ENCODE measurements around the gene TMEM178B. TPM values are rescaled to one million over a fixed set of nuclear protein-coding genes. Genes with fewer than 3 reads are reported as not detected.
"Not testable (repeated sequence)": the region's sequence is repeated elsewhere in the genome, so short reads cannot be mapped to it uniquely, and the experiment has no call there.

Gene TMEM178B
- total RNA-seq, 1 donor from 2014 or later = 0.74 TPM

DNA sequence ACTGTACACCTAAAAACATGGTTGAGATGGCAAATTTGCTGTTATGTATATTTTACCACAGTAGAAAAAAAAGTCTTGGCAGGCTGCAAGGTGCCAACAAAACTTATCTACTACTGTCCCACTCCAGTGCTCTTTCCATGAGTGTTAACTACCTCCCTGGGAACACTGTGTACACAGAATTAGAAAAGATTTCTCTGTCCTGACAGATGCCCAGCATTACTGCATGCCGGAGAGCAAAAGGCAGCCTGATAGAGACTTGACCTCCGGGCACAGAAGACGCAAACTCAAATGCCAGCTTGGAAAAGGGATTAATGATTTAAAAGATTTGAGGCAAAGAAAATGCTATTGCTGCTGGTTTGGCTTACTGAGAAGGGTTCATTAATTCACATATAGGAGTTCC, 228.8 kb downstream of the TMEM178B start:
- no peak for DNase-seq (ENCODE audit: low spot score)

DNA sequence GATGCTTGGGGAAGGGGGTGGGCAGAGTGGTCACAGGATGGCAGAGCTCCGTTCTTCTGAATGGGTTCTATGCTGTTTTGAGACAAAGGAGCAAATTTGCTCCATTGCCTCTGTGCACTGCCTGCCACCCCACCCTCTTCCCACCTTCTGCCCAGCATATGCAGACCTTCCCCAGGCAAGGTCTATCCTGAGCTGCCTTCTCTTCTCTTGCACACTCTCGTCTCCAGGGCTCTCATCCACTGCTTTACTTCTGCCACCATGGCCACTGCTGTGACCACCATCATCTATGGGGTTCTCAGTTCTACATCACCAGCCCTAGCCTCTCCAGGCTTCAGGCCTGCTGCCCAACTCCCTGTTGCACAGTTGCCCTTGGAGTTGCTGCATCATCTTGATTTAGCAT, 230.4 kb downstream of the TMEM178B start:
- no peak for DNase-seq (ENCODE audit: low spot score)

GRCh38 chr7:141306081-141306480, 232.2 kb downstream of the TMEM178B start:
- DNase-seq (ENCODE audit: low spot score) = no peak

- no peak for DNase-seq (ENCODE audit: low spot score)
Measured at GRCh38 chr7:141312395-141312794, 238.5 kb downstream of the TMEM178B start.

DNA sequence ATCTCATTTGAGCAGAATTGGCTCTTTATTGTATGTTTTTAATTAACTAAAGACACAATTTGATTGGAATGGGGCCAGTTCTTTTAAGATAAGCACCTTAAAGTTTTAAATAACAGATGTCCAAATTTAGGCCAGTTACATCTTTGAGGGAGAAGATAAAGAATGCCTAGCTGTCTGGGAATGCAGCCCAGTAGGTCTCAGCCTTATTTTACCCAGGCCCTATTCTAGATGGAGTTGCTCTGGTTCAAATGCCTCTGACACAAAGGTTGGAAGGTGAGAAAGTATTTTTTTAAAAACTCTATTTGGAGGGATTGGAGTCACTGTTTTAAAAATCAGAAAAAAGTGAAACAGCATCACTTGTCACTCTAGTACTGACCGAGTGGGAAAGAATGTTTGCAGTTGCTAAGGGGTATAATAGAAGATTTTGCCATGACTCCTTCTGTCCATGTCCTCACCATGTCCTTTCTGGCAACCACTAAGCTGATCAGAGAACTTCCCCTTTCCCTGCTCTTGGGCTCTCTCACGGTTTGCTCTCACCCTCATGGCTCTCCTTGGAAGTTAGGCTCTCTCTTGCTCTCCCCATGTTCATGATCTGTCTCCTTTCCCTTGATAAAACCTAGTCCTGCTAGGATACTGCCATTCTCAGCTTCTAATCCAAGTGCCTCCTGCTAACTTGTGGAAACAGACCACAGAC, 239.1 kb downstream of the TMEM178B start:
- no peak for DNase-seq (ENCODE audit: low spot score)

DNA sequence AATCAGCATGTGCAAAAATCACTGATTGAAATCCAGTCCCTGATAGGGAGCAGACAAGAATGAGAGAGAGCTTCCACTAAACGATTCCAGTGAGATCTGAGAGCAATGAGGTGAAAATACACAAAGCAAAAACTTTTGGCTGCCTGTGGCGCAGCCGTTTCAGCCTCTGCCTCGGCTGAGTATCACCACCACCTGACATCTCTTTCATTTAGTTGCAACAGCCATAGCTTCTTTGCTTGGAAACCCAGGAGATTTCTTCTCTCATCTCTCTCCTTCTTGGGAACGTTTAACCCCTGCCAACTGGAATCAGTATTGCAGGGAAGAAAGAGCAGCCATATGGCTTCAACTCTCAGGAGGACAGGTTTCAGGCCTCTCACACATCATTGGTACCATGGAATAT, 240.0 kb downstream of the TMEM178B start:
- no peak for DNase-seq (ENCODE audit: low spot score)

DNA sequence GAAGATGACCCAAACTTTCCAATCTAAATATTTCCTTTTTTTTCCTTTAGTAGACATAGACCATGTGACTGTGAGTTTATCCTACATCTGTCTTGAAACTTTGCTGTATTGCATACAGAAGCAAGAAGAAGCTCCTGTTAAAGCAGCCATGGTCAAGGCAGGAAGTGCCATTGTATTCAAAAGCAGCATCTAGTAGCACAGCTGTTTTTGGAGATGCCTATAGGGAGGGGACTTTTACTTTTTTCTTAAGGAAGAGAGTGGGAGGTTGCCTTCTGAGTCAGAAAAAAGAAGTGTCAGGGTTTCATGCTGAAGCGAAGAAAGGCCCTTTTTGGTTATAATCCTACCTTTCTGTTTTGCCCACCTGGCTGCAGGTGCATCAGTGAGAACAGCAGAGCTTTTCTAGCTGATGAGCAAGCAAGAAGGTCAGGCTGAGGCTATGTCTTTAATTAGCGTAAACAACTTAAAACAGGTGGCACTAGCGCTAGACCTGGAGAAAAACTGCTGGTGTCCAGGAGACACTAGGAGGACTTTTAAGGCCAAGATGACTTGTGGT, 243.2 kb downstream of the TMEM178B start:
- DNase-seq (ENCODE audit: low spot score) = no peak

DNA sequence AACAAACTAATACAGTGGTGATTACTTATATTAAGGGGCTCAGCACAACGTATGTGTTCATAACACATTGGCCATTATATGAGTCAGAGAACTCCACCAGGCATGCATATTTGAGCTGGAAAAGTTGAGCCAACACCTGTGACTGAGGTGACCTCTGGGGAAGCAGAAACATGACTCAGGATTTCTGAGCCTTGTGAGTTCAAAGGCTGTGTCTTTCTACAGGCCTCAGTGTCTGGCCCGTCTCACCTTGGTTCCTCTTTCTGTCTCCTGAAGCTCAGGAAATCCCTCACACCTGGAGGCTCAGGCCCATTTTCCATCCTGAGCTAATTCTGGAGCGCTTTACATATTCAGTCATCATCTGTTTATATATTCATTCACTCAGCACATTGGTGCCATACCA, 246.4 kb downstream of the TMEM178B start:
- DNase-seq (ENCODE audit: low spot score) = no peak

DNA sequence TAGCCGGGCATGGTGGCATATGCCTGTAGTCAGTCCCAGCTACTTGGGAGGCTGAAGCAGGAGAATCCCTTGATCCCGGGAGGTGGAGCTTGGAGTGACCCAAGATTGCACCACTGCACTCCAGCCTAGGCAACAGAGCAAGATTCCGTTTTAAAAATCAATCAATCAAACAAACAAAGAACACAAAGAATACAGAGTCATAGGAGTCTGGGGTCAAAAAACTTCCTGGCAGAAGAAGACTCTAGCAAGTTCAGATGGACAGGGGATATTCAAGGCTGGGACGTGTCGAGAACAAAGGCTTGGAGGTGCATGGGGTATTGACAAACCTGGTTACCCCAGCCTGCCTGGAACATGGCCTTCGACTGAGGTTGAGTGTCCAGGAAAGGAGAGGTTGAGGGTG, 248.5 kb downstream of the TMEM178B start:
- no peak for DNase-seq (ENCODE audit: low spot score)

DNA sequence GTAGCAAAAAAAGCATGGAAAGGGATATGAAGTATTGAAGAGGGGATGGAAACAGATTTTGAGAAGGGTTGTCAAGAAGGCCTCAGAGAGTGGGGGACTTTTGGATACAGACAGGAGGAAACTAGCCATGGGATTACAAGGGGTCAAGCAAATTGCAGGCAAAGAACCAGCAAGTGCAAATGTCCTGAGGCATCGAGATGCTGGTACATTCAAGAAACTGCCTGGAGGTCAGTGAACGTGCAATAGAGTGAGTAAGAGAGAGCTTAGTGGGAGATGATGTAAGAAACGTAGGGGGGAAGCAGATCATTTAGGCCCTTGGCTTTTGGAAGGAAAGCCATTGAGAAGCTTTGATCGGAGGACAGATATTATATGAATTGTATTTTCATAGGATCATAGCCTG, 250.0 kb downstream of the TMEM178B start:
- DNase-seq (ENCODE audit: low spot score) = no peak

DNA sequence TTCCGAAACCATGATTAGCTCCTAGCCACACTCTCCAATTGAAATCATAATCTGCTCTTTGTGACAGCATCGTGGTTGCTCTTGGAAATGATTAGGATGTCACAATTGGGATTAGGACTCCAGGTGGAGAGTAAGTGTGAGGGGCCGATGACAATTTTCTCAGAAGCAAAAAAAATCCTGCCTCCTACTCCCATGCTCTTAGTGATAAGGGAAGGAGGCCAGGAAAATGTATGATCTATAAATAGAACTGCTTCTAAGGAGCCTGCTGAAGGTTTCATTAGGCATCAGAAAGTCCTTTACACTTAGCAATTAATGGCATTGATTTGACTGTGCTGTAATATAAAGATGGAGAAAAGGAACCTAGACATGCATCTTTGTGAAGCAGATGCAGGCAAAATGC, 251.0 kb downstream of the TMEM178B start:
- DNase-seq (ENCODE audit: low spot score) = no peak

- no peak for DNase-seq (ENCODE audit: low spot score)
Measured at GRCh38 chr7:141325275-141325674, 251.4 kb downstream of the TMEM178B start.

DNA sequence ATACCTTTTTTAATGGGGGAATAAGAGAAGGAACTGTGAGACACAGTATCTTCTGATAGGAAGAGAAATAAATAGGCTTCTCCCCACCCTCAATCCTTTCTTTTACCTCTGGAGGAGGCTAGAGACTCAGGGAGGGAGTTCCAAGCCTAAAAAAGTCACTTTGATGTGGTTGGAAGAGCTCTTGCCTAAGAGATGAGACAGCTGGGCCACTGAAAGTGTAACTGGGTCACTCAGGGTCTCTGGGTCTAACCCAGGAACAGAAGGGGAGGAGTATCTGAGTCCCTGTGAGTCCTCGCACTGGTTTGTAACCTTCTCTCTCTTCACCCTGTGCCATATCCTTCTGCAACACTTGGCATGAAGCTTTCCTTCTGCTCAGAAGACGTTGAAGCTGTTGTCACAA, 254.4 kb downstream of the TMEM178B start:
- DNase-seq (ENCODE audit: low spot score) = no peak

GRCh38 chr7:141330285-141330684, 256.4 kb downstream of the TMEM178B start:
- not testable (repeated sequence) for DNase-seq (ENCODE audit: low spot score)

GRCh38 chr7:141333459-141333858, 259.6 kb downstream of the TMEM178B start:
- no peak for DNase-seq (ENCODE audit: low spot score)

DNA sequence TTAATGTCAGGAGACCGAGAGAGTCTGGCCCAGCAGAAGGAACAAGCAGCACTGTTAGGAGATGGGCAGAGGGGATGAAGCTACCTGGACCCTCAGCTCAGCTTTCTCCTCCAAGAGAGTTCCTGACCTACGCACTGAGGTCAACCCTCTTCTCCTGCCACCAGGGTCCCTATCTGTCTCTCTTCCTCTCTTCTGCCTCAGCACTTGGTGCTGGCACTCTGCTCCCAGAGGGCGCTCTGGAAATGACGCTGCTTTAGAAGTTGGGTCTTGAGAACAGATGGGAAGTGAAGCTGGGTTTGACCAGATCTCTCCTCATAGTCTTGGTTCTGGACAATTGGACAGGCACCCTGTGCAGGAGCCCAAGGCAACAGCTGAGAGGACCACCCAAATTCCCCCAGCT, 261.3 kb downstream of the TMEM178B start:
- DNase-seq (ENCODE audit: low spot score) = no peak

GRCh38 chr7:141339603-141340002, 265.7 kb downstream of the TMEM178B start:
- no peak for DNase-seq (ENCODE audit: low spot score)

DNA sequence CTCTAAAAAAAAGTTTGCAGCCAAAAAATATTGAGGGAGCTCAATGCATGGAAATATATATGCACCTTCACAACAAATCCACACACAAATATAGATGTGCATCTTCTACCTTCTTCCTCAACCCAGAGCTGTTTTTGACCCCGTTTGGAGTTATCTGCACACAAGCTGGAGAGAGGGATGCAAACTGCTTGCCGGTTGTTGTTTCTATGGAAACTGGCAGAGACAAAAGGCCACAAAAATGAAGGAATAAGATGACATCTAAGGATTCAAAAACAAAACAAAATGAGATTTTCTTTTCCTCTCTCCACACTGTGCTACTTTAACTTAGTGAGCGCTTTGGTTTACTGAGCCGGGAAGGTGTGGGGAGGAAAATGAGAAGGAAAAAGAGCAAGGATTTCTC, 267.1 kb downstream of the TMEM178B start:
- DNase-seq (ENCODE audit: low spot score) = no peak

GRCh38 chr7:141342621-141343408, 269.0 kb downstream of the TMEM178B start:
- no peak for DNase-seq (ENCODE audit: low spot score)

DNA sequence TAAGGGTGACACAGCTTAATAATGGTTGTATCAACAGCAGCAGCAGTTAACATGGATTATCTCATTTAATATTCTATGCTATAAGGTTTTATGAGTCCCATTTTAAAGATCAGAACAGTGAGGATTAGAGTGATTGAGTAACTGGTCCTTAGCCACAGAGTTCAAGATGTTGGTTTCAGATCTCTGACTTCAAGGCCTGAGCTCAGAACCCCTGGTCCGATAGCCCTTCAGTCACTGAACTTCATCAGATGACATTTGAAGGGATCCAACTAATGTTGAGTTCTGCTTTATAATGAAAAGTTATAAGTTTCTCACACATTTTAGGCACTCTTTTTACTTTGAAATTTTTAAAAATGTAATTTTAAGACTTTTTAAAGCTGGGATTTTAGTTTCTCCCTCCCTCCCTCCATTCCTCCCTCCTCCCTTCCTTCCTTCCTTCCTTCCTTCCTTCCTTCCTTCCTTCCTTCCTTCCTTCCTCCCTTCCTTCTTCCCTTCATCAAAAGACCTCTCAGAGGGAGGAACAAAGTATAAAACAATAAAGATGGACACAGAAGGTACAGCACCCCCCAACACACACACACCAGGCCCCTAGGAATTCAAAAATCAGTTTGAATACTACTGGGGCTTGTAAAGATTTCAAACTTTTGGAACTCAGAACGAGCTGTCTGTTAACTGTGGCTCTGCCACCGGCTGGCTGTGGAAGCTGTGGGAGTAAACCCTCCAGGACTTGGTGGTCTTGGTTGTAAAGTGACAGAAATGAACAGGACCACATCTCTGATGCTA, 270.5 kb downstream of the TMEM178B start:
- DNase-seq (ENCODE audit: low spot score) = no peak

- DNase-seq (ENCODE audit: low spot score) = no peak
Measured at GRCh38 chr7:141348728-141349127, 274.9 kb downstream of the TMEM178B start.

DNA sequence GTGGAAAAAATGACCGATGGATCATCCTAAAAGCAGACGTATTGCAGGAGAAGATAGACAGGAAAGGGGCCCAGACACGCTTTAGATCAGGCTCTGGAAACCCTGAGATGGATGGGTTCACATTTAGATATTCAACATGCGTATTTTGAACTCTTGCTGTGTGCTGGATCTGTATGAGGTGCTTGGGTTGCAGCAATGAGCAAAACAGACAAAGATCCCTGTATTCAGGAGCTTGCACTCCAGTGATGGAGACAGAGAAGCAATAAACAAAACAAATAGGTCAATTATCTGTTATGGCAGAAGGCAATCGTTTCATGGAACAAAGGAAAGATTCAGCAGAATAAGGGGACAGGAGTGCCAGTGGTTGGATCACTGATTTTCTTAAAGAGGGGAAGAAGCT, 275.5 kb downstream of the TMEM178B start:
- no peak for DNase-seq (ENCODE audit: low spot score)

Data from mesenteric fat pad (tissue), 1 donor.